ENCODE results near the gene ROCK2. TPM values are rescaled to one million over a fixed set of nuclear protein-coding genes. Genes with fewer than 3 reads are reported as not detected.

The ROCK2 gene
- total RNA-seq, 2 experiments from 2014 or later, result 14.4 to 16.7 TPM

- DNase-seq, result no peak
- H3K27me3 Mint-ChIP-seq, result peaks cover 2% of the 10 kb centered on the region
- H3K27ac Mint-ChIP-seq, result no peak overlapping the region
- H3K4me3 Mint-ChIP-seq, result no peak overlapping the region
- CTCF ChIA-PET, result no interaction called here
- no peaks in the 10 kb centered on the region for H3K4me1 Mint-ChIP-seq
- no peak for ATAC-seq
- H3K36me3 Mint-ChIP-seq (ENCODE audit: low read depth), result no peaks in the 10 kb centered on the region
- H3K9me3 Mint-ChIP-seq (ENCODE audit: low read depth), result no peaks in the 10 kb centered on the region
- POLR2A ChIA-PET, result no interaction called here
- intact Hi-C loops (cut with DNase I, micrococcal nuclease), result no loop called here
Measured at GRCh38 chr2:11365096-11365879, 20.9 kb upstream of the ROCK2 start.

DNA sequence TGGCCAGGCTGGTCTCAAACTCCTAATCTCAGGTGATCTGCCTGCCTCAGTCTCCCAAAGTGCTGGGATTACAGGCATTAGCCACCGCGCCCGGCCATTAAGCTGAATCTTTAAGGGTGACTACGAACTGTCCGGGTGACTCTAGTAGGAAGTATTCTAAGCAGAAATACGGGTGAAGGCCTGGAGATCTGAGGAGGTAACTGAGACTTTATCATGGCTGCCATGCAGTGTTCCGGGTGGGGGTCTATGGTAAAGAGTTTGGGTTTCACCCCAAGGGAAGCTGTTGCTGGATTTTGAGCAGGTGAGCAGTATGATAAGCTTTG lies 20.1 kb upstream of the ROCK2 start:
- Mint-ChIP-seq H3K4me3 (no peak overlapping the region), H3K36me3 (ENCODE audit: low read depth) (no peaks in the 10 kb centered on the region), H3K4me1 (no peaks in the 10 kb centered on the region), H3K27ac (no peak overlapping the region), H3K27me3 (peaks cover 2% of the 10 kb centered on the region), H3K9me3 (ENCODE audit: low read depth) (no peaks in the 10 kb centered on the region)
- CTCF ChIA-PET, result no interaction called here
- intact Hi-C loops (cut with DNase I, micrococcal nuclease), result no loop called here
- ATAC-seq, result no peak
- POLR2A ChIA-PET, result no interaction called here
- no peak for DNase-seq

DNA sequence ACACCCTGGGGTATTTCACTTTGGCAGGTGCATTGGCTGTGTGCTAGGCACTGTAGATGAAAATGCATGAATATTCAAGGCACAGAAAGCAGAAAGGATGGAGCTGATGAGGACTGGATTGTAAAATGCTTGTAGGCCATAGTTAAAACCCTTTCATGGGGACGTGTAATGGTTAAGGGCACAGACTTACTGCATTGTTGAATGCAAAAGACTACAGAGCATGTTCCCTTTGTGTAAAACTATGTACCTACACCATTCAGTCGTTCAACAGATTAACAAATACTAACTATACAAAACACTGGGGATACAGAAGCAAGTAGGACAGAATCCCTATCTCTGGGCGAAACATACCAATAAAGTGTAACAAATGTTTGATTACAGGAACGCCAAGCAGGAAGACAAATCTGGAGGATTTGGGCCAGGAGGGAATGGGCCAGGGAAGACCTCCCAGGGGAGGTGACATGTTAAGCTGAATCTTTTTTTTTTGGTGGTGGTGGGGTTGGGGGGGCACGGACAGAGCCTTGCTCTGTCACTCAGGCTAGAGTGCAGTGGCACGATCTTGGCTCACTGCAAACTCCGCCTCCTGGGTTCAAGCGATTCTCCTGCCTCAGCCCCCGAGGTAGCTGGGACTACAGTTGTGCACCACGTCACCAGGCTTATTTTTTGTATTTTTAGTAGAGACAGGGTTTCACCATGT lies 19.6 kb upstream of the ROCK2 start:
- Mint-ChIP-seq H3K4me3 (no peak overlapping the region), H3K36me3 (ENCODE audit: low read depth) (no peaks in the 10 kb centered on the region), H3K9me3 (ENCODE audit: low read depth) (no peaks in the 10 kb centered on the region), H3K4me1 (no peaks in the 10 kb centered on the region), H3K27ac (no peak overlapping the region), H3K27me3 (peaks cover 2% of the 10 kb centered on the region)
- ChIA-PET CTCF (no interaction called here), POLR2A (no interaction called here)
- ATAC-seq, result no peak
- DNase-seq, result no peak
- intact Hi-C loops (cut with DNase I, micrococcal nuclease), result no loop called here

GRCh38 chr2:11359865-11360264 lies 15.4 kb upstream of the ROCK2 start:
- no peak overlapping the region for H3K27ac Mint-ChIP-seq
- no peaks in the 10 kb centered on the region for H3K36me3 Mint-ChIP-seq (ENCODE audit: low read depth)
- H3K9me3 Mint-ChIP-seq (ENCODE audit: low read depth), result no peaks in the 10 kb centered on the region
- ATAC-seq (no peak), DNase-seq (no peak)
- CTCF ChIA-PET, result no interaction called here
- H3K4me1 Mint-ChIP-seq, result no peaks in the 10 kb centered on the region
- intact Hi-C loops (cut with DNase I, micrococcal nuclease), result no loop called here
- POLR2A ChIA-PET, result no interaction called here
- no peak overlapping the region for H3K4me3 Mint-ChIP-seq
- H3K27me3 Mint-ChIP-seq, result peaks cover 4% of the 10 kb centered on the region

DNA sequence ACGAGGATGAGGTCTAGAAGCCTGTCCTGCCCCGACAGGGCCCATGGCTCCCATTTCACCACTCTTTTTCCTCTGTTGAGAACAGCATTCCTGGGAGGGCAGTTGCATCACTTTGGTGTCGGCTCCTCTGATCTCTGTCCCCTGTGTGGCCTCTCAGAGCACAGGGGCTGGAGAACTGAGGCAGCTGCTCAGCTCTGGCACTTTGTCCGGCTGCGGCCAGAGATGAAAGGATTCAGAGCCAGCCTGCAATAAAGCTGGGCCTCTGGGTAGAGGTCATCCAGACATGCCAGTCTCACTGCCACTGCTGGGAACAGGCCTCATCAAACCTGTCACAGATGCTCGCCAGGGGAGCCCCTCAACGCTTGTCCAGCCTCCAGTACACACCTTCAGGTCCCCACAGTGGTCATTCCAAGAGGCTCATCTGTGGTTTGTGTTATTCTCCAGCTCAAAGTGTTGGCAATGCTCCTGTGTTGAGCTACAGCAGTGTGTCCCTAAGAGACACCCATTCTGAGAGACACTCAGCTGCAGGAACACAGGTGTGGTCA lies 13.1 kb upstream of the ROCK2 start:
- Mint-ChIP-seq H3K36me3 (ENCODE audit: low read depth) (no peaks in the 10 kb centered on the region), H3K4me1 (no peaks in the 10 kb centered on the region), H3K9me3 (ENCODE audit: low read depth) (no peaks in the 10 kb centered on the region), H3K4me3 (no peak overlapping the region), H3K27me3 (peaks cover 2% of the 10 kb centered on the region), H3K27ac (no peak overlapping the region)
- ATAC-seq (no peak), DNase-seq (no peak)
- ChIA-PET POLR2A (no interaction called here), CTCF (interaction anchor here (0.6 to 1.0 kb wide), 3 partner anchors 90 to 231 kb away, joined by 3 to 5 read pairs (median 3); no protein-coding TSS in a partner anchor)
- intact Hi-C loops (cut with DNase I, micrococcal nuclease), result no loop called here

- no peak overlapping the region for H3K4me3 Mint-ChIP-seq
- DNase-seq, result no peak
- no peak overlapping the region for H3K27ac Mint-ChIP-seq
- H3K4me1 Mint-ChIP-seq, result no peaks in the 10 kb centered on the region
- ATAC-seq, result no peak
- ChIA-PET CTCF (interaction anchor here (0.6 to 0.9 kb wide), 2 partner anchors 8 to 90 kb away, joined by 3 to 5 read pairs; no protein-coding TSS in a partner anchor), POLR2A (no interaction called here)
- no peaks in the 10 kb centered on the region for H3K36me3 Mint-ChIP-seq (ENCODE audit: low read depth)
- H3K9me3 Mint-ChIP-seq (ENCODE audit: low read depth), result no peaks in the 10 kb centered on the region
- intact Hi-C loops (cut with DNase I, micrococcal nuclease), result no loop called here
- peaks cover 2% of the 10 kb centered on the region for H3K27me3 Mint-ChIP-seq
Measured at GRCh38 chr2:11356764-11357163, 12.3 kb upstream of the ROCK2 start.

- Mint-ChIP-seq H3K27me3 (peaks cover 2% of the 10 kb centered on the region), H3K9me3 (ENCODE audit: low read depth) (no peaks in the 10 kb centered on the region), H3K4me3 (no peak overlapping the region), H3K27ac (no peak overlapping the region), H3K4me1 (no peaks in the 10 kb centered on the region), H3K36me3 (ENCODE audit: low read depth) (no peaks in the 10 kb centered on the region)
- DNase-seq, result no peak
- no peak for ATAC-seq
- POLR2A ChIA-PET, result no interaction called here
- CTCF ChIA-PET, result interaction anchor here (1.0 kb wide), 1 partner anchor 156 kb away, joined by 3 read pairs; no protein-coding TSS in a partner anchor
- intact Hi-C loops (cut with DNase I, micrococcal nuclease), result no loop called here
Measured at GRCh38 chr2:11355194-11356053, 11.0 kb upstream of the ROCK2 start.

- ChIA-PET POLR2A (no interaction called here), CTCF (interaction anchor here (0.9 kb wide), 1 partner anchor 14 kb away, joined by 4 read pairs; no protein-coding TSS in a partner anchor)
- ATAC-seq, result no peak
Measured at GRCh38 chr2:11354363-11355154, 10.1 kb upstream of the ROCK2 start.

GRCh38 chr2:11352781-11353537 lies 8.5 kb upstream of the ROCK2 start:
- H3K36me3 Mint-ChIP-seq (ENCODE audit: low read depth), result no peaks in the 10 kb centered on the region
- intact Hi-C loops (cut with DNase I, micrococcal nuclease), result no loop called here
- ChIA-PET CTCF (interaction anchor here (0.8 kb wide), 1 partner anchor 234 kb away, joined by 3 read pairs; no protein-coding TSS in a partner anchor), POLR2A (no interaction called here)
- no peaks in the 10 kb centered on the region for H3K4me1 Mint-ChIP-seq
- no peaks in the 10 kb centered on the region for H3K9me3 Mint-ChIP-seq (ENCODE audit: low read depth)
- DNase-seq, result no peak
- no peak for ATAC-seq
- no peak overlapping the region for H3K4me3 Mint-ChIP-seq
- no peak overlapping the region for H3K27ac Mint-ChIP-seq
- peaks cover 2% of the 10 kb centered on the region for H3K27me3 Mint-ChIP-seq

More at GRCh38 chr2:11354363-11355154, 10.1 kb upstream of the ROCK2 start:
- Mint-ChIP-seq H3K9me3 (ENCODE audit: low read depth) (no peaks in the 10 kb centered on the region), H3K36me3 (ENCODE audit: low read depth) (no peaks in the 10 kb centered on the region), H3K27me3 (peaks cover 2% of the 10 kb centered on the region), H3K4me1 (no peaks in the 10 kb centered on the region), H3K27ac (no peak overlapping the region), H3K4me3 (no peak overlapping the region)
- intact Hi-C loops (cut with DNase I, micrococcal nuclease), result no loop called here
- DNase-seq, result no peak

DNA sequence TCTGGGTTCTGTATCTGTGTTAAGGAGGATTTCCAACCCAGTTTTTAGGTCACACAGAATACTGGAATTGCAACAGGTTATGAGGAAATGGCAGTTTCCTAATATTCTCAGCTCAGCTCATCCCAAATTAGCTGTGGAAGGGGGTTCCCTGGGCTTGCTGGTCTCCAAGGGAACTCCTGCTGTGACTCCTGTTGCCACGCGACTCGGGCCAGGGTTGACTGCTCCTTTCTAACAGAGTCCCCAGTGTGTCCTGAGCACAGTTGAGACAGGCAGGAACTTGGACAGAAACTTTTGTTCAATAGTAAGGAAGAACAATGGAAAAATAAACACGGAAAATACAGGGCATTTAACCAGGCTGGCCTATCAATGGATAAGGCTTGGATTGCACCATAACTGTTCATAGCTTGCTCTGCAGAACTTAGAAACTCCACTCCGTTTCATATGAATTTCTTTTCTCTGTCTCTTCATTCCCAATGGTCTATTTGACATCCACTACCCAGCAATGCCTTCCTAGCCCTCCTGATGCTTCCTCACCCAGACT lies 3.8 kb upstream of the ROCK2 start:
- CTCF ChIA-PET, result interaction anchor here (0.8 kb wide), 1 partner anchor 8 kb away, joined by 3 read pairs; no protein-coding TSS in a partner anchor
- ATAC-seq (no peak), DNase-seq (no peak)
- Mint-ChIP-seq H3K4me3 (no peak overlapping the region), H3K36me3 (ENCODE audit: low read depth) (no peaks in the 10 kb centered on the region), H3K4me1 (peaks cover 3% of the 10 kb centered on the region), H3K27me3 (no peaks in the 10 kb centered on the region), H3K9me3 (ENCODE audit: low read depth) (no peaks in the 10 kb centered on the region), H3K27ac (no peak overlapping the region)
- POLR2A ChIA-PET, result no interaction called here
- intact Hi-C loops (cut with DNase I, micrococcal nuclease), result loop anchor here in 1 of 2 experiments (10.0 kb wide), 1 partner anchor 113 kb away; no protein-coding TSS in a partner anchor

All from activated CD4-positive, alpha-beta T cell treated with anti-CD3 and anti-CD28 coated beads for 36 hours (primary cell).